Neural progenitor cell (in vitro differentiated cells): ENCODE results near the gene ARHGAP26.

ENCODE experiments used
- EZH2 ChIP-seq: fragments of 200-600 bp; sonication (generic); IDR thresholded peaks from 2 replicates; pipeline ENCODE4 v1.6.1; 2017; ENCODE audit warnings: antibody characterized with exemption, mild to moderate bottlenecking, moderate library complexity
- TF ChIP-seq, protein P1 (sequence below): fragments of 200-600 bp; sonication (generic); IDR thresholded peaks from 2 replicates; pipeline ENCODE4 v1.5.1; 2017; ENCODE audit warnings: antibody characterized with exemption, mild to moderate bottlenecking

DNA sequence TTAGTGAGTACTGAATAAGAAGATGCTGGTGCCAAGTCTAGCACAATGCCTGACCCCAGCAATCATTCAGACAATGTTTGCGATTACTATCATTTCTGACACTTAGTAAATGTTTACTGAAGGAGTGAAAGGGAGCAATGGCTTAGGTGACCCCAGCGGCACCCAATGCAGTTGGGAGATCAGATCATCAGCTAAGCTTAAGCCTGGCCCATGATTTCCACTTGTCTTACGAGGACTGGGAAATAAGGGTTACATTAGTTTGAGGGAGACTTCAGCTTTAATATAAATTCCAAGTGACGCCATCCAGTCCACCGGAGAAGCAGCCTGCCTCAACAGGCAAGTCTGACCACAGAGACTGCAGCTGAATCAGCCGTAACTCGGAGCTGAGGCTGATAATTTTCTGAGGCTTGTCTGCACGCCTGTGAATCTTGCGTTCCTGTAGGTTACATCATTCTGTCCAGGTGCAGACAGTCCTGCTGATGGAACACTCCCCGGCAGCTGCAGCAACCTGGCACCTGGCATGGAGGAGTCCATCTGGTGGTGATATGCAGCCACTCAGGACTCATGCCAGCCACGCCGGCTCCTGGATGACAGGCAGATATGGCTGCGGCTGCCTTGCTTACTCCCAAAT is 49.4 kb upstream of the ARHGAP26 start:
- TF ChIP-seq, protein P1, sequence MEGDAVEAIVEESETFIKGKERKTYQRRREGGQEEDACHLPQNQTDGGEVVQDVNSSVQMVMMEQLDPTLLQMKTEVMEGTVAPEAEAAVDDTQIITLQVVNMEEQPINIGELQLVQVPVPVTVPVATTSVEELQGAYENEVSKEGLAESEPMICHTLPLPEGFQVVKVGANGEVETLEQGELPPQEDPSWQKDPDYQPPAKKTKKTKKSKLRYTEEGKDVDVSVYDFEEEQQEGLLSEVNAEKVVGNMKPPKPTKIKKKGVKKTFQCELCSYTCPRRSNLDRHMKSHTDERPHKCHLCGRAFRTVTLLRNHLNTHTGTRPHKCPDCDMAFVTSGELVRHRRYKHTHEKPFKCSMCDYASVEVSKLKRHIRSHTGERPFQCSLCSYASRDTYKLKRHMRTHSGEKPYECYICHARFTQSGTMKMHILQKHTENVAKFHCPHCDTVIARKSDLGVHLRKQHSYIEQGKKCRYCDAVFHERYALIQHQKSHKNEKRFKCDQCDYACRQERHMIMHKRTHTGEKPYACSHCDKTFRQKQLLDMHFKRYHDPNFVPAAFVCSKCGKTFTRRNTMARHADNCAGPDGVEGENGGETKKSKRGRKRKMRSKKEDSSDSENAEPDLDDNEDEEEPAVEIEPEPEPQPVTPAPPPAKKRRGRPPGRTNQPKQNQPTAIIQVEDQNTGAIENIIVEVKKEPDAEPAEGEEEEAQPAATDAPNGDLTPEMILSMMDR: no peak
- TF ChIP-seq EZH2: no peak
